ENCODE data around the gene FNDC10.

GRCh38 chr1:1593834-1594601 lies 5.9 kb downstream of the FNDC10 start:
- TF ChIP-seq CTCF (IDR thresholded peaks at IDR 0.05) (no peak), POLR2A (IDR thresholded peaks at IDR 0.05) (no peak), EP300 (IDR thresholded peaks at IDR 0.05) (no peak), POLR2AphosphoS5 (IDR thresholded peaks at IDR 0.05) (no peak)

Measured in upper lobe of left lung (tissue), 4 donors.